ENCODE measurements around the gene MRPL17. TPM values are rescaled to one million over a fixed set of nuclear protein-coding genes. Genes with fewer than 3 reads are reported as not detected.

MRPL17 gene
- total RNA-seq, 2 experiments from 2014 or later = 44.0 to 46.8 TPM

DNA sequence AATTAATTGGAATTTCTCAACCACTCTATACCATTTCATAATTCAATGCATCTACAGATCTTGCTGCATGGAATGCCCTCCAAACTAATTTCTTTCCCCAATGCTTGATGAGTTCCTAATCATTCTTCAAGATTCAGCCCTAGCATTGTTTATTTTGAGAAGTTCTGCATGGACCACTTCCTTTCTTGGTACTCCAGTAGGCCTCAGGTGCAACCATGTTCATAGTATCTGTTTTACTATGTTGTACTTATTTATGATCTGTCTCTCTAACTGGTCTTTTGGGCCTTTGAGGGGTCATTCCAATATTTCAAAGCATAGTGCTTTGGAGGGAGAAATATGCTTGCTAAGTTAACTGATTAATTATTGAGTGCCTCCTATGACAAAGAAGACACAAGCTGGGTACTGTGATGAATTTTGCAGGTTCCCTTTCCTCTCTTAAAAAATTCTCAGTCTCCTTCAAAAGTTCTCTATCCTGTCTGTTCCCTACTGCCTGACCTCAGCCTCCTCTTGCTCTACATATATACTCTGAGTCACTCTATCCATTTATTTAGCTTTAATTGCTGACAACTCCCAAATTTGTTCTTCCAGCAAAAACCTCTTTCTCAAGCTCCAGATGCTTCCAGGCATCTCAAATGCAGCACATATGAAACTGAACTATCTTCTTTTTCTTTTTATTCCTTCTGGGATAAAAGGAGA is 9.5 kb downstream of the MRPL17 start:
- H3K4me1 ChIP-seq (ENCODE audit: insufficient read depth, low read length, poor library complexity, severe bottlenecking) = no peaks in the 10 kb centered on the region
- POLR2A ChIA-PET = interaction anchor here (0.7 to 2.6 kb wide), 3 partner anchors 8 to 32 kb away, joined by 3 to 13 read pairs (median 8); partner anchors contain the start of gene MRPL17

DNA sequence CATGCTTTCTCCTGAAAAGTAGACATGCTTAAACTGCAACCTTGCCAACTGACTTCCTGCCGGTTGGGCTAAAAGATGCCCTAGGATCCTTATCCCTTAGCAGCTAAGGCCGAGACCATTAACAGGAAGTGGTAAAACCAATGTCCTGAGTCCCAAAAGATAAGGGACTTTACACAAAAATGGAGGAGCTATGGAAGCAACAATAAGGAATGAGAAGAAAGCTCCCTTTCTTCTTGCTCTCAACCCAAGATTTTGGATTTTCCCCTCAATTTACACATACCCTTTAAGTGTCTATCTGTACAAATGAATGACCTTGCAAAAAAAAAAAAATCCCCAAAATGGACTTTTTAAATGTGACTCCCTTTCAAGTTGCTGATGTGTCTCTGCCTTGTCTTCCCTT is 11.1 kb downstream of the MRPL17 start:
- Histone ChIP-seq H3K36me3 (ENCODE audit: insufficient read depth, low read length) (0 out of 2 replicates have a peak, but pooled peaks cover 4% of the 10 kb centered on the region), H3K9me3 (ENCODE audit: low read length) (no peaks in the 10 kb centered on the region), H4K20me1 (ENCODE audit: insufficient read depth, low read length) (no peaks in the 10 kb centered on the region), H3K4me3 (ENCODE audit: low read depth, low read length, poor library complexity, severe bottlenecking) (no peak overlapping the region), H3K9me2 (ENCODE audit: insufficient read depth, low read length) (no peaks in the 10 kb centered on the region), H3K4me1 (ENCODE audit: insufficient read depth, low read length, poor library complexity, severe bottlenecking) (no peaks in the 10 kb centered on the region), H3K79me2 (ENCODE audit: insufficient read depth, low read depth, low read length) (no peaks in the 10 kb centered on the region), H2AFZ (ENCODE audit: low read length) (no peak overlapping the region), H3K27ac (ENCODE audit: low read depth, low read length, poor library complexity, severe bottlenecking) (no peak overlapping the region), H3K4me2 (ENCODE audit: low read length) (no peak overlapping the region)
- intact Hi-C loops (cut with micrococcal nuclease; ENCODE audit: unreplicated experiment) = no loop called here
- DNase-seq (ENCODE audit: low spot score) = no peak
- POLR2A ChIA-PET = interaction anchor here (0.6 to 2.6 kb wide), 11 partner anchors 8 to 1078 kb away, joined by 3 to 13 read pairs (median 5); partner anchors contain the start of genes MRPL17 and TPP1
- no TSS peak for BruUV-seq (replicated peaks)
- TF ChIP-seq, protein P1, sequence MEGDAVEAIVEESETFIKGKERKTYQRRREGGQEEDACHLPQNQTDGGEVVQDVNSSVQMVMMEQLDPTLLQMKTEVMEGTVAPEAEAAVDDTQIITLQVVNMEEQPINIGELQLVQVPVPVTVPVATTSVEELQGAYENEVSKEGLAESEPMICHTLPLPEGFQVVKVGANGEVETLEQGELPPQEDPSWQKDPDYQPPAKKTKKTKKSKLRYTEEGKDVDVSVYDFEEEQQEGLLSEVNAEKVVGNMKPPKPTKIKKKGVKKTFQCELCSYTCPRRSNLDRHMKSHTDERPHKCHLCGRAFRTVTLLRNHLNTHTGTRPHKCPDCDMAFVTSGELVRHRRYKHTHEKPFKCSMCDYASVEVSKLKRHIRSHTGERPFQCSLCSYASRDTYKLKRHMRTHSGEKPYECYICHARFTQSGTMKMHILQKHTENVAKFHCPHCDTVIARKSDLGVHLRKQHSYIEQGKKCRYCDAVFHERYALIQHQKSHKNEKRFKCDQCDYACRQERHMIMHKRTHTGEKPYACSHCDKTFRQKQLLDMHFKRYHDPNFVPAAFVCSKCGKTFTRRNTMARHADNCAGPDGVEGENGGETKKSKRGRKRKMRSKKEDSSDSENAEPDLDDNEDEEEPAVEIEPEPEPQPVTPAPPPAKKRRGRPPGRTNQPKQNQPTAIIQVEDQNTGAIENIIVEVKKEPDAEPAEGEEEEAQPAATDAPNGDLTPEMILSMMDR (conservative IDR thresholded peaks at IDR 0.05; ENCODE audit: low read length) = no peak
- TF ChIP-seq EZH2phosphoT487 (IDR thresholded peaks at IDR 0.05; ENCODE audit: borderline replicate concordance, low read depth, low read length) = no peak
- CTCF ChIA-PET (ENCODE audit: unreplicated experiment) = no interaction called here

More for the DNA sequence above, 9.5 kb downstream of the MRPL17 start:
- H4K20me1 ChIP-seq (ENCODE audit: insufficient read depth, low read length) = no peaks in the 10 kb centered on the region
- no peak for TF ChIP-seq EZH2phosphoT487 (IDR thresholded peaks at IDR 0.05; ENCODE audit: borderline replicate concordance, low read depth, low read length)
- TF ChIP-seq, protein P1 (conservative IDR thresholded peaks at IDR 0.05; ENCODE audit: low read length) = no peak
- no TSS peak for BruUV-seq (replicated peaks)
- H2AFZ ChIP-seq (ENCODE audit: low read length) = no peak overlapping the region
- no peaks in the 10 kb centered on the region for H3K79me2 ChIP-seq (ENCODE audit: insufficient read depth, low read depth, low read length)
- no peak for DNase-seq (ENCODE audit: low spot score)
- no peak overlapping the region for H3K4me3 ChIP-seq (ENCODE audit: low read depth, low read length, poor library complexity, severe bottlenecking)
- CTCF ChIA-PET (ENCODE audit: unreplicated experiment) = no interaction called here
- 0 out of 2 replicates have a peak, but pooled peaks cover 4% of the 10 kb centered on the region for H3K36me3 ChIP-seq (ENCODE audit: insufficient read depth, low read length)
- H3K27ac ChIP-seq (ENCODE audit: low read depth, low read length, poor library complexity, severe bottlenecking) = no peak overlapping the region
- intact Hi-C loops (cut with micrococcal nuclease; ENCODE audit: unreplicated experiment) = no loop called here
- H3K9me2 ChIP-seq (ENCODE audit: insufficient read depth, low read length) = no peaks in the 10 kb centered on the region
- no peak overlapping the region for H3K4me2 ChIP-seq (ENCODE audit: low read length)
- no peaks in the 10 kb centered on the region for H3K9me3 ChIP-seq (ENCODE audit: low read length)

DNA sequence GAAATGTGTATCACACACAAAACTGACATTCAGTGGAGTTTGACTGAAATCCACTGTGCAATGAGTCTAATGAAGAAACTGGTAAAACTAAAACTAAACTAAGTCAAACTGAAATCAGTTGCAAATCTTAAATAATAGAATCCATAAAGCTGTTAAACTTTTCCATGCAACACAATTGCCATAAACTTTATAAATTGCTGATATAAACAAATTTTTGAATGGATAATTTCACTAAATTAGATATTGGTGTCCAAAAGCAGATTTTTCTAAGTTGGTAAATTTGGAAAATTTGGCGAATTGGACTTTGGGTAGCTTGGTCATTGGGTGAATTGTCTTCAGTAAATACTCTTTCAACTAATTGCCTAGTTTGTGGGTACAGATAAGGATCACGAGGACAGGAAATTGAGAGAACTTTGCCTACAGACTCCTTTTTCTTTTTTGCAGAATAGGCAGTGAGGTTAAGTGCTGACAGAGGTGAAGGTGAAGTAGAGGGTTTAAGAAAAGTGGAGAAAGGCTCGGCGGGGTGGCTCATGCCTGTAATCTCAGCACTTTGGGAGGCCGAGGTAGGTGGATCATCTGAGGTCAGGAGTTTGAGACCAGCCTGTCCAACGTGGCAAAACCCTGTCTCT is 12.8 kb downstream of the MRPL17 start:
- Histone ChIP-seq H3K4me3 (ENCODE audit: low read depth, low read length, poor library complexity, severe bottlenecking) (no peak overlapping the region), H3K4me2 (ENCODE audit: low read length) (no peak overlapping the region), H3K4me1 (ENCODE audit: insufficient read depth, low read length, poor library complexity, severe bottlenecking) (no peaks in the 10 kb centered on the region), H4K20me1 (ENCODE audit: insufficient read depth, low read length) (no peaks in the 10 kb centered on the region), H3K36me3 (ENCODE audit: insufficient read depth, low read length) (no peaks in the 10 kb centered on the region), H3K79me2 (ENCODE audit: insufficient read depth, low read depth, low read length) (no peaks in the 10 kb centered on the region), H3K9me2 (ENCODE audit: insufficient read depth, low read length) (no peaks in the 10 kb centered on the region), H3K27ac (ENCODE audit: low read depth, low read length, poor library complexity, severe bottlenecking) (no peak overlapping the region), H3K9me3 (ENCODE audit: low read length) (no peaks in the 10 kb centered on the region), H2AFZ (ENCODE audit: low read length) (no peak overlapping the region)
- ChIA-PET POLR2A (interaction anchor here (0.6 to 0.7 kb wide), 2 partner anchors 10 to 100 kb away, joined by 3 to 4 read pairs; no protein-coding TSS in a partner anchor), CTCF (ENCODE audit: unreplicated experiment) (no interaction called here)
- BruUV-seq (replicated peaks) = no TSS peak
- TF ChIP-seq, protein P1 (conservative IDR thresholded peaks at IDR 0.05; ENCODE audit: low read length) = no peak
- intact Hi-C loops (cut with micrococcal nuclease; ENCODE audit: unreplicated experiment) = no loop called here
- no peak for DNase-seq (ENCODE audit: low spot score)
